ENCODE measurements around the gene HNF4A.

The HNF4A gene

DNA sequence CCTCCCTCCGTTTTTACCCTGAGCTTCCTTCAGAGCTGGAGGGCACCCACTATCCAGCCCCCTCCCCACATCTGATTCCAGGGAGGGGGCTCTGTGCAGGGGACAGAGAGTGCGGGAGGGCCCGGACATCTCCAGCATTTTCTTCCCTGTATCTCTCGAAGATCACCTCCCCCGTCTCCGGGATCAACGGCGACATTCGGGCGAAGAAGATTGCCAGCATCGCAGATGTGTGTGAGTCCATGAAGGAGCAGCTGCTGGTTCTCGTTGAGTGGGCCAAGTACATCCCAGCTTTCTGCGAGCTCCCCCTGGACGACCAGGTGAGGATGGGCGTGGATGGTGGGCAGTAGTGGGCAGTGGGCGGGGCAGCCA, 58.8 kb downstream of the HNF4A start:
- Histone ChIP-seq H3K4me3 (ENCODE audit: low read depth in 1 of 2, low read length in 2 of 2) (no peak overlapping the region), H3K27ac (ENCODE audit: low read length) (no peak overlapping the region), H3K9ac (ENCODE audit: low read depth, low read length) (no peak overlapping the region), H3K9me3 (ENCODE audit: insufficient read depth, low read length, severe bottlenecking) (no peaks in the 10 kb centered on the region), H3K27me3 (ENCODE audit: insufficient read depth, low read length, poor library complexity) (peaks cover 11% of the 10 kb centered on the region), H3K36me3 (ENCODE audit: insufficient read depth, low read length) (no peaks in the 10 kb centered on the region), H3K79me2 (ENCODE audit: insufficient read depth, low read length) (no peaks in the 10 kb centered on the region), H3K4me2 (ENCODE audit: insufficient read depth, low read length) (no peak overlapping the region), H3K4me1 (ENCODE audit: insufficient read depth, low read length) (no peaks in the 10 kb centered on the region), H4K20me1 (ENCODE audit: insufficient read depth, low read length) (peaks cover 3% of the 10 kb centered on the region; the same call in 1 of the 2 replicates), H2AFZ (ENCODE audit: low read depth, low read length) (no peak overlapping the region)
- no peak for ATAC-seq (ENCODE audit: insufficient read depth, low read depth)
- TF ChIP-seq, protein P1, sequence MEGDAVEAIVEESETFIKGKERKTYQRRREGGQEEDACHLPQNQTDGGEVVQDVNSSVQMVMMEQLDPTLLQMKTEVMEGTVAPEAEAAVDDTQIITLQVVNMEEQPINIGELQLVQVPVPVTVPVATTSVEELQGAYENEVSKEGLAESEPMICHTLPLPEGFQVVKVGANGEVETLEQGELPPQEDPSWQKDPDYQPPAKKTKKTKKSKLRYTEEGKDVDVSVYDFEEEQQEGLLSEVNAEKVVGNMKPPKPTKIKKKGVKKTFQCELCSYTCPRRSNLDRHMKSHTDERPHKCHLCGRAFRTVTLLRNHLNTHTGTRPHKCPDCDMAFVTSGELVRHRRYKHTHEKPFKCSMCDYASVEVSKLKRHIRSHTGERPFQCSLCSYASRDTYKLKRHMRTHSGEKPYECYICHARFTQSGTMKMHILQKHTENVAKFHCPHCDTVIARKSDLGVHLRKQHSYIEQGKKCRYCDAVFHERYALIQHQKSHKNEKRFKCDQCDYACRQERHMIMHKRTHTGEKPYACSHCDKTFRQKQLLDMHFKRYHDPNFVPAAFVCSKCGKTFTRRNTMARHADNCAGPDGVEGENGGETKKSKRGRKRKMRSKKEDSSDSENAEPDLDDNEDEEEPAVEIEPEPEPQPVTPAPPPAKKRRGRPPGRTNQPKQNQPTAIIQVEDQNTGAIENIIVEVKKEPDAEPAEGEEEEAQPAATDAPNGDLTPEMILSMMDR (IDR thresholded peaks at IDR 0.05; ENCODE audit: borderline replicate concordance, extremely low read depth, low read length, poor library complexity, severe bottlenecking) = no peak
- no peak for TF ChIP-seq EZH2 (IDR thresholded peaks at IDR 0.05; ENCODE audit: borderline replicate concordance, low read depth, low read length, severe bottlenecking)
- no peak for DNase-seq

DNA sequence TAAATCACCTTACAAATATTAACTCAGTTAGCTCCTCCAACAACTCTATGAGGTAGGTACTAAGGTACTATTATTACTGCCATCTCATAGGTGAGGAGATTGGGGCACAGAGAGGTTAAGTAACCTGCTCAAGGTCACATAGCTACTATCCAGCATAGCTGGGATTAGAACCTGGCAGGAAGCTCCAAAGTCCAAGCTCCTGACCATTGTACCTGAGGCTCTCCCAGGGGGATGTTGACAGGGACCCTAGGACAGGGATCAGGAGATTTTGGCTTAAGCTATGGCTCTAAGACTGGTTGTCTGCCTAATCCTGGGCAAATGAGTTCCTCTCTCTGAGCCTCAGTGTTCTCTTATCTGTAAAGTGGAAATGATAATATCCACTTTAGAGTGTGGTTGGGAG, 59.3 kb downstream of the HNF4A start:
- Histone ChIP-seq H3K4me2 (ENCODE audit: insufficient read depth, low read length) (no peak overlapping the region), H3K9ac (ENCODE audit: low read depth, low read length) (no peak overlapping the region), H3K79me2 (ENCODE audit: insufficient read depth, low read length) (no peaks in the 10 kb centered on the region), H3K27me3 (ENCODE audit: insufficient read depth, low read length, poor library complexity) (peaks cover 11% of the 10 kb centered on the region), H2AFZ (ENCODE audit: low read depth, low read length) (no peak overlapping the region), H3K27ac (ENCODE audit: low read length) (no peak overlapping the region), H4K20me1 (ENCODE audit: insufficient read depth, low read length) (peaks cover 3% of the 10 kb centered on the region; the same call in 1 of the 2 replicates), H3K36me3 (ENCODE audit: insufficient read depth, low read length) (no peaks in the 10 kb centered on the region), H3K4me1 (ENCODE audit: insufficient read depth, low read length) (no peaks in the 10 kb centered on the region), H3K4me3 (ENCODE audit: low read depth in 1 of 2, low read length in 2 of 2) (no peak overlapping the region), H3K9me3 (ENCODE audit: insufficient read depth, low read length, severe bottlenecking) (no peaks in the 10 kb centered on the region)
- no peak for DNase-seq
- no peak for ATAC-seq (ENCODE audit: insufficient read depth, low read depth)
- TF ChIP-seq EZH2 (IDR thresholded peaks at IDR 0.05; ENCODE audit: borderline replicate concordance, low read depth, low read length, severe bottlenecking) = no peak
- TF ChIP-seq, protein P1 (IDR thresholded peaks at IDR 0.05; ENCODE audit: borderline replicate concordance, extremely low read depth, low read length, poor library complexity, severe bottlenecking) = no peak

DNA sequence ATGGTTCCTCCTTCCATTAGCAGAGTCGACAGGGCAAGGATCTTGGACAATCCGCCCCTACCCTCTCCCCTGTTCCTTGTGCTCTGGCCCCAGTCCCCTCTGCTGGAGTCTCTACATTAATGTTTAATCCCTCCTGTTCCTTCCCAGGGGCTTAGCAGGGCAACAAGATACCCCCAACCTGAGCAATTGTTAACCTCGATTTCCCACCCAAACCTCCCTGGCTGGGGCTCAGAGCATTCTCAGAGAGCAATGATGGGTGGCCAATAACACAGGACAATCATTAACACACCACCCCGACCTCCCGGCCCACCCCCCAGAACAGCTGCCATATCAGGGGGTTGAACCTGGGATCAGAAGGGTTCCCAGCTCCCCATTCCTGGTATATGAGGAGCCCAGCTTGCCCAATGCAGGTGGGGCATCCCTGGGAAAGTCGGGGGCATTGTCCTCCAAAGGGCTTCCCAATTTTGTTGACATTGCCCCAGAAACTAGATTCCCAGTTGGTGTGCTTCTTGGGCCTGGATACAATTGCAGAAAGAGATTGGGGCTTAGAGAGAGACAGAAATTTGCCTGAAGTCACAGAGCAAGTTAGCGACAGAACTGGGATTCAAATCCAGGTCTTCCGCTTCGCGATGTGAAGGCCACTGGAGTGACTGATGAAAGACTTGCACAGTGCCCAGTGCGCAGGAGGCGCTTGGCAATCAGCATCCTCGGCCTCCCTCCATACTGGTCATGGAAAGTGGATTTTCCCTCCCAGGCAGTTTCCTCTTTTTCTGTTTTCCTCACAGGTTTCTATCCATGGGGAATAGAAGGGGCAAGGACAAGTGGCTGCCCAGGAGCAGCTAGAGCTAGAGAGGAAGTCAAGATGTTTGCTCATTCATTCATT, 60.6 kb downstream of the HNF4A start:
- ATAC-seq (ENCODE audit: insufficient read depth, low read depth) (no peak), DNase-seq (no peak)
- no peak overlapping the region for H3K4me3 ChIP-seq (ENCODE audit: low read depth in 1 of 2, low read length in 2 of 2)
- no peak overlapping the region for H3K27ac ChIP-seq (ENCODE audit: low read length)
- no peaks in the 10 kb centered on the region for H3K4me1 ChIP-seq (ENCODE audit: insufficient read depth, low read length)
- peaks cover 3% of the 10 kb centered on the region; the same call in 1 of the 2 replicates for H4K20me1 ChIP-seq (ENCODE audit: insufficient read depth, low read length)
- TF ChIP-seq EZH2 (IDR thresholded peaks at IDR 0.05; ENCODE audit: borderline replicate concordance, low read depth, low read length, severe bottlenecking) = no peak
- TF ChIP-seq, protein P1 (IDR thresholded peaks at IDR 0.05; ENCODE audit: borderline replicate concordance, extremely low read depth, low read length, poor library complexity, severe bottlenecking) = no peak
- peaks cover 11% of the 10 kb centered on the region for H3K27me3 ChIP-seq (ENCODE audit: insufficient read depth, low read length, poor library complexity)
- H3K9ac ChIP-seq (ENCODE audit: low read depth, low read length) = no peak overlapping the region
- H3K79me2 ChIP-seq (ENCODE audit: insufficient read depth, low read length) = no peaks in the 10 kb centered on the region
- H3K9me3 ChIP-seq (ENCODE audit: insufficient read depth, low read length, severe bottlenecking) = no peaks in the 10 kb centered on the region
- no peaks in the 10 kb centered on the region for H3K36me3 ChIP-seq (ENCODE audit: insufficient read depth, low read length)
- H3K4me2 ChIP-seq (ENCODE audit: insufficient read depth, low read length) = no peak overlapping the region
- H2AFZ ChIP-seq (ENCODE audit: low read depth, low read length) = no peak overlapping the region
